Stimulated activated CD4-positive, alpha-beta T cell treated with anti-CD3 and anti-CD28 coated beads, Interleukin-2, amount 100 ng/mL, for 48 hours (primary cell): ENCODE measurements around the gene CHIT1.
"Not testable (repeated sequence)": the region's sequence is repeated elsewhere in the genome, so short reads cannot be mapped to it uniquely, and the experiment has no call there.

Experiments used
- DNase-seq, 2 donors: peaks; one replicate each; pipeline ENCODE4 v3.0.0-alpha.2; 2020

The CHIT1 gene

GRCh38 chr1:203265541-203265940 lies 36.1 kb upstream of the CHIT1 start:
- DNase-seq = no peak

- no peak for DNase-seq
These were observed 34.6 kb upstream of the CHIT1 start for GRCh38 chr1:203264052-203264501.

- DNase-seq = no peak
These were observed 34.0 kb upstream of the CHIT1 start for GRCh38 chr1:203263496-203263895.

GRCh38 chr1:203256636-203257035 lies 27.2 kb upstream of the CHIT1 start:
- DNase-seq = not testable (repeated sequence)

- DNase-seq = not testable (repeated sequence)
These were observed 25.3 kb upstream of the CHIT1 start for GRCh38 chr1:203254782-203255181.

GRCh38 chr1:203252678-203253077 lies 23.2 kb upstream of the CHIT1 start:
- DNase-seq = no peak

GRCh38 chr1:203251466-203251865 lies 22.0 kb upstream of the CHIT1 start:
- no peak for DNase-seq

GRCh38 chr1:203250911-203251310 lies 21.4 kb upstream of the CHIT1 start:
- DNase-seq = no peak

GRCh38 chr1:203244776-203245175 lies 15.3 kb upstream of the CHIT1 start:
- no peak for DNase-seq

GRCh38 chr1:203241708-203242107 lies 12.2 kb upstream of the CHIT1 start:
- not testable (repeated sequence) for DNase-seq

- no peak for DNase-seq
These were observed 10.2 kb upstream of the CHIT1 start for GRCh38 chr1:203239526-203240305.

GRCh38 chr1:203239081-203239480 lies 9.6 kb upstream of the CHIT1 start:
- DNase-seq = no peak

- no peak for DNase-seq
These were observed 9.1 kb upstream of the CHIT1 start for GRCh38 chr1:203238535-203238934.

GRCh38 chr1:203234901-203235300 lies 5.4 kb upstream of the CHIT1 start:
- DNase-seq = not testable (repeated sequence)

- DNase-seq = no peak
These were observed 803 bp downstream of the CHIT1 start for GRCh38 chr1:203228670-203229069.

GRCh38 chr1:203227371-203228083 lies 1.9 kb downstream of the CHIT1 start:
- no peak for DNase-seq

- no peak for DNase-seq
These were observed 4.4 kb downstream of the CHIT1 start for GRCh38 chr1:203225071-203225470.

- DNase-seq = no peak
These were observed 6.3 kb downstream of the CHIT1 start for GRCh38 chr1:203223012-203223775.

- no peak for DNase-seq
These were observed 9.5 kb downstream of the CHIT1 start for GRCh38 chr1:203219934-203220333.

- no peak for DNase-seq
These were observed 10.3 kb downstream of the CHIT1 start for GRCh38 chr1:203219171-203219570.

- no peak for DNase-seq
These were observed 11.8 kb downstream of the CHIT1 start for GRCh38 chr1:203217668-203218067.

GRCh38 chr1:203217139-203217655 lies 12.3 kb downstream of the CHIT1 start:
- DNase-seq = no peak
